ENCODE data around the gene PPP4R4.

GRCh38 chr14:94175747-94176146, 1.6 kb downstream of the PPP4R4 start:
- TF ChIP-seq POLR2AphosphoS5 (IDR thresholded peaks at IDR 0.05; ENCODE audit: low read depth) (no peak), CTCF (conservative IDR thresholded peaks at IDR 0.05; ENCODE audit: low read depth in 2 of 2) (no peak), JUNB (IDR thresholded peaks at IDR 0.05; ENCODE audit: unreplicated experiment) (no peak), EZH2 (IDR thresholded peaks at IDR 0.05; ENCODE audit: low read depth, unreplicated experiment) (no peak), EZH2phosphoT487 (IDR thresholded peaks at IDR 0.05; ENCODE audit: unreplicated experiment) (no peak), ZNF462 (CRISPR knock-in tag; IDR thresholded peaks at IDR 0.05) (no peak), NANOG (IDR thresholded peaks at IDR 0.05; ENCODE audit: borderline replicate concordance) (no peak), ZNF331 (CRISPR knock-in tag; IDR thresholded peaks at IDR 0.05; ENCODE audit: low read depth) (no peak)

All from GM23338 (cell line).